SU-DHL-6 (cell line): ENCODE data around the gene FBXL3.

Source experiments
- EZH2phosphoT487 ChIP-seq: fragments of 200-600 bp; sonication (generic), shearing (Covaris generic); conservative IDR thresholded peaks from 2 replicates; pipeline ENCODE4 v1.6.1; 2018; ENCODE audit warnings: mild to moderate bottlenecking, antibody characterized with exemption, low read length, moderate library complexity, mixed read lengths
- TF ChIP-seq, protein P1 (sequence below): fragments of 200-600 bp; sonication (generic); IDR thresholded peaks from one replicate; pipeline ENCODE4 v1.5.1; 2017; ENCODE audit warnings: antibody characterized with exemption, mild to moderate bottlenecking, low read length, moderate library complexity; ENCODE audit not compliant: insufficient read depth, poor library complexity, severe bottlenecking

DNA sequence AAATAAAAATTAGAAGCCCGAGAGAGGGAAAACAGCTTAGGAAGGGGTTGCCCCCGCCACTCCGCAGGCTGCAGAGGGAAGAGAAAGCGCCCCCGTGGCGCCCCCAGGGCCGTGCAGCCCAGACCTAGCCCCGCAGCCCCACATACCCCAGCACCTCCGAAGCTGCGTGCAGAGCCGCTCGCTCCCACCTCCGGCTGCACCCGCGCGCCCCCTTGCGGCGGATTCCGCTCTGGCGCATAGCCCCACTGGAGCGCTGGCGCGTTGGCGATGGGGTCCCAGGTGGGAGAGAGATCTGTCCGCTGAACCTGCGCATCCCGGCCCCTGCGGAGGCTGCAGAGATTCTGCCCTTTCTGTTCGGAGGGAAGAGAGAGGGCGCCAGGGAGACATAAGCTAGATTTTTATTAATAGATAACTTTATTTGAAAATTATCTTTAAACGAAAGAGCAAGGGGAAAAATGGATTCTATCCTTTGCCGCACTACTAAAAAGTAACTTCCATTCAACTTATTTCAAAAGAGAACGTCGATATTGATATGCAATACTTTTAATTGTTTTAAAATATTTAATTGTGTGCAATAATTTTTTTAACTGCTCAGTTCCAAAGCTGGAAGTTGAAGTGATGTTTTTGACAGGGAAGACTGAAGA lies 46.8 kb downstream of the FBXL3 start:
- TF ChIP-seq, protein P1, sequence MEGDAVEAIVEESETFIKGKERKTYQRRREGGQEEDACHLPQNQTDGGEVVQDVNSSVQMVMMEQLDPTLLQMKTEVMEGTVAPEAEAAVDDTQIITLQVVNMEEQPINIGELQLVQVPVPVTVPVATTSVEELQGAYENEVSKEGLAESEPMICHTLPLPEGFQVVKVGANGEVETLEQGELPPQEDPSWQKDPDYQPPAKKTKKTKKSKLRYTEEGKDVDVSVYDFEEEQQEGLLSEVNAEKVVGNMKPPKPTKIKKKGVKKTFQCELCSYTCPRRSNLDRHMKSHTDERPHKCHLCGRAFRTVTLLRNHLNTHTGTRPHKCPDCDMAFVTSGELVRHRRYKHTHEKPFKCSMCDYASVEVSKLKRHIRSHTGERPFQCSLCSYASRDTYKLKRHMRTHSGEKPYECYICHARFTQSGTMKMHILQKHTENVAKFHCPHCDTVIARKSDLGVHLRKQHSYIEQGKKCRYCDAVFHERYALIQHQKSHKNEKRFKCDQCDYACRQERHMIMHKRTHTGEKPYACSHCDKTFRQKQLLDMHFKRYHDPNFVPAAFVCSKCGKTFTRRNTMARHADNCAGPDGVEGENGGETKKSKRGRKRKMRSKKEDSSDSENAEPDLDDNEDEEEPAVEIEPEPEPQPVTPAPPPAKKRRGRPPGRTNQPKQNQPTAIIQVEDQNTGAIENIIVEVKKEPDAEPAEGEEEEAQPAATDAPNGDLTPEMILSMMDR: peak; percentile 94
- TF ChIP-seq EZH2phosphoT487: no peak
